ENCODE data around the gene TFCP2L1. TPM values are rescaled to one million over a fixed set of nuclear protein-coding genes. Genes with fewer than 3 reads are reported as not detected.
"Not testable (repeated sequence)": the region's sequence is repeated elsewhere in the genome, so short reads cannot be mapped to it uniquely, and the experiment has no call there.

The TFCP2L1 gene
- total RNA-seq, 2 donors from 2014 or later, result 0.02 TPM; not detected in 1

DNA sequence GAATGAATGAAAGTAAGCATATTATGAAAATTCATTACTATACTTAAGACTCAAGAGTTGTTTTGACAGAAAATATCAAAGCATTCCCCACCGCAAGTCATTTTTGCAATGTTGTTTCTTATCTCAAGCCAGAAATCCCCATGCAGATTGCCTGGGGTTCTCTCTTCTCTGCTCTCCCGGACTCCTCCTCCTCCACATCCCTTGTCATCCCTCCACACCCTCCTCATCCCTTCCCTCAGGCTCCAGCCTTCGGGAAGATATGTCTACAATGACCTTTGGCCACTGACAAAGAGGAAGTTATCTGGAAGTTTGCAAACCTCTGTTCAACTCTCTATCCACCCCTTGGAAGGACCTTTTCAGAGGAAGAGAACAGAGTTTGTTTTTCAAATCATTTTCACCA lies 11.9 kb downstream of the TFCP2L1 start:
- H3K4me1 Mint-ChIP-seq, result no peaks in the 10 kb centered on the region
- no peak for ATAC-seq
- H3K27ac Mint-ChIP-seq, result no peak overlapping the region
- no peak for DNase-seq
- H3K9me3 ChIP-seq (ENCODE audit: control insufficient read depth, low read length, poor library complexity, severe bottlenecking), result no peaks in the 10 kb centered on the region
- H3K27me3 Mint-ChIP-seq, result peaks cover 12% of the 10 kb centered on the region
- no peak overlapping the region for H3K4me3 Mint-ChIP-seq
- no peaks in the 10 kb centered on the region for H3K36me3 Mint-ChIP-seq (ENCODE audit: low read depth)

DNA sequence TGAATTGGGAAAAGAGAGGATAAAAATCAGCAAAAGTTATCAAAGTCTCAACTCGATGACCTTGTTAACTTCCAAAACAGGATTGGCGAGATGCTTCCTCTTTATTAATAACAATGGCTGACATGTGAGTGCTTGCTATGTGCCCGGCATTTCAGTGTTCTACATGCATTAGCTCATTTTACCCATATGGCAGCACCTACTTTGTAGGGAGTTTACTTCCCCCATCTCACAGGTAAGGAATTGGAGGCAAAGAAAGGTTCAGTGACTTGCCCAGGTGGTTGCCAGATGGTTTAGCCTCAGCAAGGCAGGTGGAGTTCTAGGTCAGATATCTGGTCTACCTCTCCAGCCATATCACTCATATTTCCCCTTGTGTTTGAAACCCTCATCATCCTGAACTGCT lies 12.4 kb downstream of the TFCP2L1 start:
- H3K4me3 Mint-ChIP-seq, result no peak overlapping the region
- peaks cover 12% of the 10 kb centered on the region for H3K27me3 Mint-ChIP-seq
- no peak for ATAC-seq
- H3K4me1 Mint-ChIP-seq, result no peaks in the 10 kb centered on the region
- no peaks in the 10 kb centered on the region for H3K36me3 Mint-ChIP-seq (ENCODE audit: low read depth)
- no peaks in the 10 kb centered on the region for H3K9me3 ChIP-seq (ENCODE audit: control insufficient read depth, low read length, poor library complexity, severe bottlenecking)
- H3K27ac Mint-ChIP-seq, result no peak overlapping the region
- DNase-seq, result no peak

DNA sequence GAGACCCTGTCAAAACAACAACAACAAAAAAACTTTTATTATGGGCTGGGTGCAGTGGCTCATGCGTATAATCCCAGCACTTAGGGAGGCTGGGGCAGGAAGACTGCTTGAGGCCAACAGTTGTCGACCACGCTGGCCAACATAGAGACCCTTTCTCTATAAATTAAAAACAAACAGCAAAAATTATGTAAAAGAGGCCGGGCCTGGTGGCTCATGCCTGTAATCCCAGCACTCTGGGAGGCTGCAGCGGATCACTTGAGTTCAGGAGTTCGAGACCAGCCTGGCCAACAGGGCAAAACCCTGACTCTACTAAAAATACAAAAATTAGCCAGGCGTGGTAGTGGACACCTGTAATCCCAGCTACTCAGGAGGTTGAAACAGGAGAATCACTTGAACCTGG lies 15.6 kb downstream of the TFCP2L1 start:
- H3K4me1 Mint-ChIP-seq; ATAC-seq; DNase-seq; H3K9me3 ChIP-seq (ENCODE audit: control insufficient read depth, low read length, poor library complexity, severe bottlenecking); H3K27ac Mint-ChIP-seq; H3K36me3 Mint-ChIP-seq (ENCODE audit: low read depth); H3K4me3 Mint-ChIP-seq: not testable (repeated sequence)
- H3K27me3 Mint-ChIP-seq, result peaks cover 20% of the 10 kb centered on the region

DNA sequence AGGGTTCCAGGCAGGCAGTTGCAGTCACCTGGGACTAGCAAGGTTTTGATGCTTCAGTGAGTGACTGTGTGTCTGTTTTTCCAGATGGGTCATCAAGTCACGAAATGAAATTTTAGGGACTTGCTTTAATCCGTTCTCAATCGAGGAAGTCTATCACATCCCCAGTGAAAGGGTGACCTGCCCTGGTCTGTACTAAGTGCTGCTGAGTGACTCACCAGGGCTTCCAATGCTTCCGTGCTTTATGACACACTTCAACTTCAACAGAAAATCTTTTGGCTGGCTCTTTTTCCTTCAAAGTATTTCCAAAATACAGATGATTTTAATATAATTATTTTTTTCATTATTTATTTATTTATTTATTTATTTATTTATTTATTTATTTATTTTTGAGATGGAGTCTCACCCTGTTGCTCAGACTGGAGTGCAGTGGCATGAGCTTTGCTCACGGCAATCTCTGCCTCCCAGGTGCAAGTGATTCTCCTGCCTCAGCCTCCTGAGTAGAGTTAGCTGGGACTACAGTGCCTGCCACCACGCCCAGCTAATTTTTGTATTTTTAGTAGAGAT lies 18.4 kb downstream of the TFCP2L1 start:
- H3K9me3 ChIP-seq (ENCODE audit: control insufficient read depth, low read length, poor library complexity, severe bottlenecking), result no peaks in the 10 kb centered on the region
- Mint-ChIP-seq H3K27me3 (peaks cover 10% of the 10 kb centered on the region), H3K4me1 (no peaks in the 10 kb centered on the region), H3K27ac (no peak overlapping the region), H3K36me3 (ENCODE audit: low read depth) (no peaks in the 10 kb centered on the region), H3K4me3 (no peak overlapping the region)
- DNase-seq, result no peak
- no peak for ATAC-seq

DNA sequence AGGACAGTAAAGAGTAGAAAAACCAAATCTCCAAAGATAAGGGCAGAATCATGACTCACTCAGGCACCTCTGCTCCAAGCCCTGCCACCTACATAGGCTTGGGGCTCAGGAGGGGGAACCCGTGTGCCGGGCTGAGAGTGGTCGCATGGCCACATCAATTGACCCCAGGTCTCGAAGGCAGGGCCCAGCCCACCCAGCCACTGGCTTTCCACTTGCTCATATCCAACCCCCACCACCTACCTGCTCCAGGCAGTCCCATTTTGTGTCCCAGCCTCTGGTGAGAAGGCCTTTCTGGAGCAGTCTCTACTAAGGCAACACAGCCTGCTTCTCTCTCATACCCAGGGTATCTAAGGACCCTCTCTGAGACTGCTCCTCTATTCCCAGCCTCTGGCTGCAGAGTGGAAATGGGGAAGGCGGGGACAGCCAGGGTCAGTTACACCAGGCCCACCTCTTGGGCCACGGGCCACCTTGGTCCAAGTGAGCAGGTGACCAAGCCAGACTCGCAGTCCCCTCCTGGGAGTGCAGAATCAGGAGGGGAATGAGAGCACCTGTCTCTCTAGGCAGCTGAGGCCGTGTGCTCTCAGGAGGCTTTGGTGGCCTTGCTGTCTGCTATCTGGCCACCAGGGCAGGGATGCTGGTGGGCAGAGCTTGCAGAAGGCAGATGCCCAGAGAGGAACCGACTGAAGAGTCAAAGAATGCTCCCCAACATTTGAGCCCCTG lies 20.8 kb downstream of the TFCP2L1 start:
- Mint-ChIP-seq H3K4me3 (no peak overlapping the region), H3K4me1 (no peaks in the 10 kb centered on the region), H3K27me3 (peaks cover 22% of the 10 kb centered on the region), H3K36me3 (ENCODE audit: low read depth) (no peaks in the 10 kb centered on the region), H3K27ac (no peak overlapping the region)
- DNase-seq (no peak), ATAC-seq (no peak)
- no peaks in the 10 kb centered on the region for H3K9me3 ChIP-seq (ENCODE audit: control insufficient read depth, low read length, poor library complexity, severe bottlenecking)

DNA sequence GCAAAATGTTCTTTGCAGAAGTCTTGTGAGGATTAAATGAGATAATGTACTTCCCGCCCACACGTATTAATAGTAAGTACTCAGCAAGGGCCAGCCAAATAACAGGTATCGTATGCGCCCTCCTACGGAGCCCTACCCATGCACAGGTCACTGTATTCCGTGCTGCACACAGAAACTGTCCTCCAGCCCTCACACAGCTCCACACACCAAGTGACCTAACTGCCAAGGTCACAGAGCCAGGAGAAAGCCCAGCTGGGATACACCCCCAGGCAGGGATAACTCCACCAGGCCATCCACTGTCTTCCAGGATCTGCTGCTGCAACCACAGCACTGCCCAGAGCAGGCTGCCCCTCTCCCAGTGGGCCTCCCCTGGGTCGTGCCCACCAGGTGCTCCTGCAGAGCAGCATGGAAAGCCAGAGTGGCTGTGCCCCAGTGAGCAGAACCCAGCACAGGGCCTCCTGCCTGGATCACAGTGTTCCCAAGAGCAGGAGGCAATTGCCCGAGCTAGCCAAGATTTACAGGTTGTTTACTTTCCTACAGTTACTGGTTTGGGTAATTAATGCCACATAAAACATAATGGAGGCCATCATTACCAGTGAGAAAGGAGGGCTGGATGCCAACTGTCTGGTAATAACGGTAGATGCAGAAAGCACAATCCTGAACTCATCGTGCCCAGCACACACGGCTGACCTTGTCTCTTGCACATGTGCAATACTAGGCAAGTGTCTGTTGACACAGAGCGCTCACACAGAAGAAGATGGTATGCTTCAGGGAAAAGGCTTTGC lies 24.4 kb downstream of the TFCP2L1 start:
- Mint-ChIP-seq H3K27ac (no peak overlapping the region), H3K36me3 (ENCODE audit: low read depth) (no peaks in the 10 kb centered on the region), H3K27me3 (peaks cover 45% of the 10 kb centered on the region), H3K4me3 (no peak overlapping the region), H3K4me1 (peaks cover 2% of the 10 kb centered on the region)
- no peaks in the 10 kb centered on the region for H3K9me3 ChIP-seq (ENCODE audit: control insufficient read depth, low read length, poor library complexity, severe bottlenecking)
- DNase-seq, result no peak
- ATAC-seq, result no peak

DNA sequence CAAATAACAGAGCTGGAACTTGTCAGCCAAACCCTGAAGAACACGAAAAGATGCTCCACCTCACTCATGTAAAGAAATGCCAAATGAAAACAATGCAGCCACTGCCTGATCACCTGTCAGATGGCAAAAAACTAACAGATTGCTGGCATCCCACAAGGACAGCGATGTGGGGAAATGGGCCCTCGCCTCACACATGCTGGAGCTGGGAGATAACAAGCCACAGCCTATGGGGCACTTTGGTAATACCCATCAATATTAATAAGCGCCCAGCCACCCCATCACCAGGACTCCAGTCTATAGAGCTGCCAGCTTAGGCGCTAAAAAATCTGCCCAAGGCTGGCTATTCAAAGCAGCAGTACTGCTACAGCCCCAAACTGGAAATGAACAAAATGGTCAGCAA lies 27.0 kb downstream of the TFCP2L1 start:
- peaks cover 49% of the 10 kb centered on the region for H3K27me3 Mint-ChIP-seq
- DNase-seq, result no peak
- no peak overlapping the region for H3K27ac Mint-ChIP-seq
- H3K9me3 ChIP-seq (ENCODE audit: control insufficient read depth, low read length, poor library complexity, severe bottlenecking), result no peaks in the 10 kb centered on the region
- no peak for ATAC-seq
- H3K4me1 Mint-ChIP-seq, result peaks cover 2% of the 10 kb centered on the region
- H3K4me3 Mint-ChIP-seq, result no peak overlapping the region
- no peaks in the 10 kb centered on the region for H3K36me3 Mint-ChIP-seq (ENCODE audit: low read depth)

DNA sequence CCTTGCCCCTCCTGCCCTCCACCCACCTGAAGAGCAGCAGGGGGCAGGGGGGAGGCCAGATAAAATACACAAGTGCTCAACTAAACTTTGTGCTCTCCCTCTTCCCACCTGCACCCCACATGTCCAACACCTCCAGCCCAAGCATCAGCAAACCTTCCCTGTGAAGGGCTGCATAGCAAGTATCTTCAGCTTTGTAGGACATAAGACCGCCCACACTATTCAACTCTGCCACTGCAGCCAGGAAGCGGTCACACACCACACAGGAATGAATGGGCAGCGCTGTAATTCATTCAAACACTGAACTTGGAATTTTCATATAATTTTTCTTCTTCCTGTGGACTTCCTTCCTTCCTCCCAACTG lies 27.5 kb downstream of the TFCP2L1 start:
- no peaks in the 10 kb centered on the region for H3K9me3 ChIP-seq (ENCODE audit: control insufficient read depth, low read length, poor library complexity, severe bottlenecking)
- peaks cover 2% of the 10 kb centered on the region for H3K4me1 Mint-ChIP-seq
- ATAC-seq (no peak), DNase-seq (no peak)
- H3K36me3 Mint-ChIP-seq (ENCODE audit: low read depth), result no peaks in the 10 kb centered on the region
- no peak overlapping the region for H3K4me3 Mint-ChIP-seq
- no peak overlapping the region for H3K27ac Mint-ChIP-seq
- H3K27me3 Mint-ChIP-seq, result peaks cover 52% of the 10 kb centered on the region

DNA sequence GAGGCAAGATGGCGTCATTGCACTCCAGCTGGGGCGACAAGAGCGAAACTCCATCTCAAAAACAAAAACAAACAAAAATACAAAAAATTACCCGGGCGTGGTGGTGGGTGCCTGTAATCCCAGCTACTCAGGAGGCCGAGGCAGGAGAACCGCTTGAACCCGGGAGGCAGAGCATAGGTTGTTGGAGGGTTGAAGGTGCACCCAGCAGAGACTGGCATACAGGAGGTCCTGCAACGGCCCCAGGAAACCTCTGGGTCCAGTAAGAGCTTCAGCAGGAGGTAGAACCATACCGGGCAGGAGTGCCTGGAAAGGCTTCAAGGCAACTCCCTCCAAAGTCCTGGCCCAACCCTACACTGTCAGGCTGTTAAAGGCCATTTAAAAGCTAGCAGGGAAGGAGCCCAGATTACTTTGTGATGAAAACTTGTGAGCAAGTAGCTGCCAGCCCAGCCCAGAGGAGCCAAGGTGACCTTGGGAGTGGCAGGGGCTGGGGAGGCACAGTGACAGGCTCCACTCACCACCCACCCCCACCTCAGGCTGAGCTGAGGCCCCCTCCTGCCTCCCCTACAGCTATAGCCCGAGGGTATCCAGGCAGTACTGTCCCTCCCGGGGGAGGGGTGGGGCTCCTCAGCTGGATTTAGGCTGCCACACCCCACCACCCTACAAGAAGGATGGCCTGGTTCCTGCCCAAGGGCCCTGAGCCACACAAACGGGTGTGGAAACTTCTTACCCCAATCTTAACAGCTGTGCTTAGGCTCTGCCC lies 28.1 kb downstream of the TFCP2L1 start:
- no peak for DNase-seq
- H3K9me3 ChIP-seq (ENCODE audit: control insufficient read depth, low read length, poor library complexity, severe bottlenecking), result no peaks in the 10 kb centered on the region
- H3K27ac Mint-ChIP-seq, result no peak overlapping the region
- peaks cover 2% of the 10 kb centered on the region for H3K4me1 Mint-ChIP-seq
- H3K27me3 Mint-ChIP-seq, result peaks cover 57% of the 10 kb centered on the region
- no peaks in the 10 kb centered on the region for H3K36me3 Mint-ChIP-seq (ENCODE audit: low read depth)
- H3K4me3 Mint-ChIP-seq, result no peak overlapping the region
- no peak for ATAC-seq

DNA sequence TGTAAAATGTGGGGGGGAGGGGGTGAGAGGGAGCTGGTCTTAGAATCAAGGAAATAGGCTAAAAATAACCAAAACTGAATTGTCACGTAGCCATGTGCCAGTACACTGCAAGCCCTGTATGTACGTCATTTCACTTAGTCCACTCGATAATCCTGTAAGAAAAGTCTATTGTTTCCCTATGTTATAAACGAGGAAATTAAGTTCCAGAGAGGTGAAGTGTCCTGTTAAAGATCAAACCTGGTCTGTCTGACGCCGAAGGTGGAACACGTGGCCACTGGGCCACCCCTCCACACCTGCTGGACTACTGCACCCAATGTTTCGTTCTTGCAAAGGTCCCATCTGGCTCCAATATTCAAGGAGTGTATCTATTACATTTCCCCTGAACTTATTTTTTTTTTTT lies 29.6 kb downstream of the TFCP2L1 start:
- no peak overlapping the region for H3K4me3 Mint-ChIP-seq
- H3K27me3 Mint-ChIP-seq, result peaks cover 53% of the 10 kb centered on the region
- no peak overlapping the region for H3K27ac Mint-ChIP-seq
- DNase-seq (no peak), ATAC-seq (no peak)
- H3K36me3 Mint-ChIP-seq (ENCODE audit: low read depth), result no peaks in the 10 kb centered on the region
- no peaks in the 10 kb centered on the region for H3K9me3 ChIP-seq (ENCODE audit: control insufficient read depth, low read length, poor library complexity, severe bottlenecking)
- H3K4me1 Mint-ChIP-seq, result peaks cover 2% of the 10 kb centered on the region

DNA sequence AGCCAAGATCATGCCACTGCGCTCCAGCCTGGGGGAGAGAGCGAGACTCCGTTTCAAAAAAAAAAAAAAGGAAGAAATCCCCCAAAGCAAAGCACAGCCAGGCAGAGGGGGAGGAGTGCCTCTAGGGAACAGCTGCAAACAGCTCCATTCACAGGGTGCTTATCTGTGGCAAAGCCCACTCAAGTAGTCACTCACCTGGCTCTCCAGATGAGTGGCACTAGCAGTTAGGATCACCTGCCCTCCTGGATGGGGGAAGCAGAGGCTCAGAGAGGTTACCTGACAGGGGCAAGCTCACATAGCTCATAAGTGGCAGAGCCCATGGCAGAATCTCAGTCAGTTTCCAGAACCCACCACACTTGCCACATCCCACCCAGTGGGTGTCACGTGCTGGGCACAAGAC lies 30.3 kb downstream of the TFCP2L1 start:
- H3K27me3 Mint-ChIP-seq, result peaks cover 53% of the 10 kb centered on the region
- DNase-seq, result no peak
- no peak overlapping the region for H3K4me3 Mint-ChIP-seq
- ATAC-seq, result no peak
- H3K4me1 Mint-ChIP-seq, result peaks cover 2% of the 10 kb centered on the region
- H3K27ac Mint-ChIP-seq, result no peak overlapping the region
- no peaks in the 10 kb centered on the region for H3K36me3 Mint-ChIP-seq (ENCODE audit: low read depth)
- H3K9me3 ChIP-seq (ENCODE audit: control insufficient read depth, low read length, poor library complexity, severe bottlenecking), result no peaks in the 10 kb centered on the region

DNA sequence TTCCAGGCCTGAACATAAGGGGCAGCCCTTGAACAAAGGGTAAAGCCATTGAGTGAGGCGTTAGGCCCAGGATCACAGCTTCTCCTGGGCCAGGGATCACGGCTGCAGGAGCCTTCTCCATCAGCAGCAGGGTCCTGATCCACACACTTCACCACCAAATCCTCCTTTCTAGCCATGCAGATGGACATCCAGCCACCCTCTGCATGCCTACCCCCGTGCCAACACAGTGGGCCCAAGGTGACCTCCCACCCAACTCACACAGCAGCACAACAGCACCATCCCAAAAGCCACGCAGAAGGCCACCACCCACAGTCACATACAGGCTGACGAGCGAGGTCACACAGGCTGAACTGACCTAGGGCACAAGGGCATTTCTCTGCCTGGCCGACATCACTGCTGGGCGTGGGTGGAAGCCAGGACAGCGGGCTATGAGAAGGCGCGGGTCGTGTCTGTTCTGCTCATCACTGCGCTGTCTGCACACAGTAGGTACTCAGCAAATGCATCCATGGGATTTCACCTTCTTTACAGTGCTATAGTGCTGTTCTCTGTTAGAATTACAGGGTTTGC lies 31.2 kb downstream of the TFCP2L1 start:
- peaks cover 58% of the 10 kb centered on the region for H3K27me3 Mint-ChIP-seq
- ATAC-seq (no peak), DNase-seq (no peak)
- no peak overlapping the region for H3K4me3 Mint-ChIP-seq
- no peak overlapping the region for H3K27ac Mint-ChIP-seq
- no peaks in the 10 kb centered on the region for H3K36me3 Mint-ChIP-seq (ENCODE audit: low read depth)
- no peaks in the 10 kb centered on the region for H3K9me3 ChIP-seq (ENCODE audit: control insufficient read depth, low read length, poor library complexity, severe bottlenecking)
- H3K4me1 Mint-ChIP-seq, result peaks cover 2% of the 10 kb centered on the region

All from T-helper 17 cell (primary cell).